ENCODE measurements around the gene ING5.

Gene ING5

GRCh38 chr2:241703032-241703604, 1.3 kb downstream of the ING5 start:
- Mint-ChIP-seq H3K27me3 (ENCODE audit: low read depth, poor library complexity) (no peaks in the 10 kb centered on the region), H3K9me3 (peaks cover 25% of the 10 kb centered on the region), H3K36me3 (ENCODE audit: low read depth) (peaks cover 51% of the 10 kb centered on the region), H3K4me3 (peak overlapping the region; percentile 86), H3K27ac (no peak overlapping the region), H3K4me1 (peaks cover 24% of the 10 kb centered on the region)
- DNase-seq, result no peak
- TF ChIP-seq, protein P1, sequence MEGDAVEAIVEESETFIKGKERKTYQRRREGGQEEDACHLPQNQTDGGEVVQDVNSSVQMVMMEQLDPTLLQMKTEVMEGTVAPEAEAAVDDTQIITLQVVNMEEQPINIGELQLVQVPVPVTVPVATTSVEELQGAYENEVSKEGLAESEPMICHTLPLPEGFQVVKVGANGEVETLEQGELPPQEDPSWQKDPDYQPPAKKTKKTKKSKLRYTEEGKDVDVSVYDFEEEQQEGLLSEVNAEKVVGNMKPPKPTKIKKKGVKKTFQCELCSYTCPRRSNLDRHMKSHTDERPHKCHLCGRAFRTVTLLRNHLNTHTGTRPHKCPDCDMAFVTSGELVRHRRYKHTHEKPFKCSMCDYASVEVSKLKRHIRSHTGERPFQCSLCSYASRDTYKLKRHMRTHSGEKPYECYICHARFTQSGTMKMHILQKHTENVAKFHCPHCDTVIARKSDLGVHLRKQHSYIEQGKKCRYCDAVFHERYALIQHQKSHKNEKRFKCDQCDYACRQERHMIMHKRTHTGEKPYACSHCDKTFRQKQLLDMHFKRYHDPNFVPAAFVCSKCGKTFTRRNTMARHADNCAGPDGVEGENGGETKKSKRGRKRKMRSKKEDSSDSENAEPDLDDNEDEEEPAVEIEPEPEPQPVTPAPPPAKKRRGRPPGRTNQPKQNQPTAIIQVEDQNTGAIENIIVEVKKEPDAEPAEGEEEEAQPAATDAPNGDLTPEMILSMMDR (IDR thresholded peaks at IDR 0.05), result no peak

DNA sequence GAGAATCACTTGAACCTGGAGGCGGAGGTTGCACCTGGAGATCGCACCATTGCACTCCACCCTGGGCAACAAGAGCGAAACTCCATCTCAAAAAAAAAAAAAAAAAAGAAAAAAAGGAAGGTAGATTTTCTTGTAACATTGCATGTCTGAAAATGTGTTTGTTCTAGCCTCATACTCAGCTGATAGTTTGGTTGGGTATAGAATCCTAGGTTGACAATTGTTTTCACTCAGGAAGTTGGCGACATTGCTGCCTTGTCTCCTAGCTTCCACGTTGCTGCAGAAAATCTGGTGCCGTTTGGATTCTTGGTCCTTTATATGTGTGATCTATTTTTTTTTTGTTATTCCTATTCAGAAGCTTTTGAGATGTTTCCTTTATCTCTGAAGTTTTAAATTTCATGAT, 4.7 kb downstream of the ING5 start:
- H3K4me1 Mint-ChIP-seq, result peaks cover 15% of the 10 kb centered on the region
- no peak overlapping the region for H3K27ac Mint-ChIP-seq
- peaks cover 30% of the 10 kb centered on the region for H3K9me3 Mint-ChIP-seq
- DNase-seq, result no peak
- no peak overlapping the region for H3K4me3 Mint-ChIP-seq
- peaks cover 74% of the 10 kb centered on the region for H3K36me3 Mint-ChIP-seq (ENCODE audit: low read depth)
- TF ChIP-seq, protein P1 (IDR thresholded peaks at IDR 0.05), result no peak
- H3K27me3 Mint-ChIP-seq (ENCODE audit: low read depth, poor library complexity), result no peaks in the 10 kb centered on the region

GRCh38 chr2:241708879-241709278, 7.0 kb downstream of the ING5 start:
- Mint-ChIP-seq H3K4me3 (no peak overlapping the region), H3K27me3 (ENCODE audit: low read depth, poor library complexity) (no peaks in the 10 kb centered on the region), H3K36me3 (ENCODE audit: low read depth) (peaks cover 84% of the 10 kb centered on the region), H3K4me1 (peaks cover 2% of the 10 kb centered on the region), H3K9me3 (peaks cover 31% of the 10 kb centered on the region), H3K27ac (no peak overlapping the region)
- DNase-seq, result no peak
- TF ChIP-seq, protein P1 (IDR thresholded peaks at IDR 0.05), result no peak

DNA sequence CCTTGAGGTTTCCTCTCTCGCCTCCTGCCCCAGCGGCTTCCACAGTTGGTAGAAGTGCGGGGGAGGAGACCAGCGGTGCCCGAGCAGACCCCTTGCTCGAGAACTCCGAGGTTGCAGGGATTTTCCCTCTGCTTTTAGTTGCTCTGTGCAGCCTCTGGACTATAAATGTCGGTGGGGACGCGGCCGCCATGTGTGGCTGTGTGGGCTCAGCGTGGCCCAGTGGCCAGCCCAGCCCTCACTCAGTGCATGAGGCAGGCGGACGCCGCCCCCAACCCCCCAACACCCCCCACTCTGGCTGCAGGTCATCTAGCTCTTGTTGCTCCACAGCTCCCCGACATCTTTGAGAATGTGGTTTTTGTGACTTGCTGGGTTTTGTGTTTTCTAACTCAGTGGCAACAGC, 17.3 kb downstream of the ING5 start:
- Mint-ChIP-seq H3K9me3 (peaks cover 41% of the 10 kb centered on the region), H3K27ac (peak overlapping the region; percentile 72), H3K4me3 (no peak overlapping the region), H3K4me1 (no peaks in the 10 kb centered on the region), H3K27me3 (ENCODE audit: low read depth, poor library complexity) (no peaks in the 10 kb centered on the region), H3K36me3 (ENCODE audit: low read depth) (peaks cover 91% of the 10 kb centered on the region)
- TF ChIP-seq, protein P1 (IDR thresholded peaks at IDR 0.05), result no peak
- DNase-seq, result no peak

DNA sequence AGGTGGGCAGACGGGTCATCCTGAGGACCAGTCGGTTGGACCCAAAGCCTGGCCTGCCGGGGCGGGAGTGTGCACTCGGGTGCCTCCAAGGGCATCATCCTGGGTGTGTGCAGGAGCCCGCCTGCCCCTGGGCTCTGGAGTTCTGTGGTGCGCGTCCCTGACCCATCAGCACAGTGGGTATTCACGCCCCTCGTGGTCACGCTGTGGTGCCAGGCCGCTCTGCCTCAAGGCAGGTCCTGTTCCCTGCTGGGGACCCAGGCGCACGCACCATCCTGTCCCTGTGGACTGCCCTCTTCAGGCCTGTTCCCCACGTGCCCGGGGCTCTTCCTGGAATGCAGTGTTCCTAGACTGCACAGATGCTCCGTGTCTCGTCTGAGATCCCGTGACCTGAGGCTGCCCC, 18.3 kb downstream of the ING5 start:
- Mint-ChIP-seq H3K4me3 (no peak overlapping the region), H3K4me1 (no peaks in the 10 kb centered on the region), H3K27ac (no peak overlapping the region), H3K9me3 (peaks cover 38% of the 10 kb centered on the region), H3K27me3 (ENCODE audit: low read depth, poor library complexity) (no peaks in the 10 kb centered on the region), H3K36me3 (ENCODE audit: low read depth) (peaks cover 91% of the 10 kb centered on the region)
- DNase-seq, result no peak
- TF ChIP-seq, protein P1 (IDR thresholded peaks at IDR 0.05), result no peak

GRCh38 chr2:241720560-241720959, 18.7 kb downstream of the ING5 start:
- Mint-ChIP-seq H3K4me3 (no peak overlapping the region), H3K27me3 (ENCODE audit: low read depth, poor library complexity) (no peaks in the 10 kb centered on the region), H3K27ac (no peak overlapping the region), H3K4me1 (no peaks in the 10 kb centered on the region), H3K36me3 (ENCODE audit: low read depth) (peaks cover 91% of the 10 kb centered on the region), H3K9me3 (peaks cover 38% of the 10 kb centered on the region)
- DNase-seq, result no peak
- TF ChIP-seq, protein P1 (IDR thresholded peaks at IDR 0.05), result no peak
